Right ventricle myocardium superior (tissue), 1 donor: ENCODE data around the gene CDK5R1. TPM values are rescaled to one million over a fixed set of nuclear protein-coding genes. Genes with fewer than 3 reads are reported as not detected.

ENCODE experiments used
- ATAC-seq: fragments of 200-7000 bp; cut with Tn5 transposase; one replicate; pipeline ENCODE4 v1.9.1; 2020; ENCODE audit warnings: mild to moderate bottlenecking; ENCODE audit not compliant: poor library complexity
- DNase-seq: peaks from one replicate; pipeline ENCODE4 v3.0.0-alpha.2; 2020
- intact Hi-C: fragments of 100-400 bp; cut with DNase I; formaldehyde crosslinking; loops from one replicate; pipeline ENCODE4 v1.11.2; 2022
- total RNA-seq: library from RNA; stranded (reverse); fragmentation: NEBNext Ultra II Directional; extraction: Animal tissue kit (Norgen Biotek cat#: 25700); gene quantifications from one replicate; pipeline ENCODE4 v1.2.1, GENCODE V29; 2021
- donor health status: DM: no; HTN: yes; CAD: no; lungs with severe emphysema.

CDK5R1 gene
- total RNA-seq, 1 donor from 2014 or later: 1.4 TPM

GRCh38 chr17:32504166-32504990, 17.6 kb downstream of the CDK5R1 start:
- no peak for ATAC-seq

GRCh38 chr17:32508926-32509325, 22.1 kb downstream of the CDK5R1 start:
- no peak for ATAC-seq
- intact Hi-C loops: no loop called here
- no peak for DNase-seq

More at GRCh38 chr17:32504166-32504990, 17.6 kb downstream of the CDK5R1 start:
- DNase-seq: peak; percentile 52
- intact Hi-C loops: no loop called here

- intact Hi-C loops: no loop called here
- ATAC-seq (no peak), DNase-seq (no peak)
These were observed 23.7 kb downstream of the CDK5R1 start for GRCh38 chr17:32510466-32510865.

- ATAC-seq (no peak), DNase-seq (no peak)
- intact Hi-C loops: no loop called here
These were observed 25.5 kb downstream of the CDK5R1 start for GRCh38 chr17:32512328-32512727.

- ATAC-seq (no peak), DNase-seq (no peak)
- intact Hi-C loops: no loop called here
These were observed 26.8 kb downstream of the CDK5R1 start for GRCh38 chr17:32513579-32513978.

GRCh38 chr17:32514606-32515005, 27.8 kb downstream of the CDK5R1 start:
- intact Hi-C loops: no loop called here
- DNase-seq: no peak
- ATAC-seq: no peak

GRCh38 chr17:32515677-32516383, 29.0 kb downstream of the CDK5R1 start:
- intact Hi-C loops: no loop called here
- DNase-seq: no peak
- no peak for ATAC-seq

- no peak for DNase-seq
- intact Hi-C loops: no loop called here
- no peak for ATAC-seq
These were observed 29.7 kb downstream of the CDK5R1 start for GRCh38 chr17:32516450-32516849.

GRCh38 chr17:32516940-32517701, 30.3 kb downstream of the CDK5R1 start:
- DNase-seq (no peak), ATAC-seq (no peak)
- intact Hi-C loops: no loop called here

GRCh38 chr17:32517982-32518381, 31.2 kb downstream of the CDK5R1 start:
- intact Hi-C loops: no loop called here
- no peak for ATAC-seq
- no peak for DNase-seq

GRCh38 chr17:32518646-32519227, 31.9 kb downstream of the CDK5R1 start:
- DNase-seq: no peak
- intact Hi-C loops: no loop called here
- no peak for ATAC-seq

- intact Hi-C loops: no loop called here
- peak; percentile 86 for ATAC-seq
- peak; percentile 64 for DNase-seq
These were observed 32.7 kb downstream of the CDK5R1 start for GRCh38 chr17:32519228-32520103.

GRCh38 chr17:32520104-32520701, 33.4 kb downstream of the CDK5R1 start:
- intact Hi-C loops: no loop called here
- DNase-seq: no peak
- peak; percentile 18 for ATAC-seq

GRCh38 chr17:32520737-32521404, 34.1 kb downstream of the CDK5R1 start:
- DNase-seq (no peak), ATAC-seq (no peak)
- intact Hi-C loops: no loop called here

GRCh38 chr17:32523017-32523680, 36.4 kb downstream of the CDK5R1 start:
- intact Hi-C loops: no loop called here
- ATAC-seq (no peak), DNase-seq (no peak)

- no peak for DNase-seq
- intact Hi-C loops: no loop called here
- ATAC-seq: no peak
These were observed 37.2 kb downstream of the CDK5R1 start for GRCh38 chr17:32523827-32524552.
